Fibroblast of lung (primary cell): ENCODE results near the gene TBX3. TPM values are rescaled to one million over a fixed set of nuclear protein-coding genes. Genes with fewer than 3 reads are reported as not detected.

Source experiments
- DNase-seq, 2 donors: peaks; one replicate each; pipeline versions ENCODE4 v3.0.0 to v3.0.0-alpha.2; 2010; ENCODE audit warnings: low read depth in 2 of 2
- H2AFZ ChIP-seq: 2 replicates; pipeline ENCODE4 v1.5.1; 2012; ENCODE audit warnings: low read length, control low read depth, inconsistent platforms
- H3K27ac ChIP-seq: 2 replicates; pipeline ENCODE4 v1.5.1; 2011; ENCODE audit warnings: low read length, control low read depth; ENCODE audit not compliant: insufficient read depth
- H3K27me3 ChIP-seq: 2 replicates; pipeline ENCODE4 v1.5.1; 2011; ENCODE audit warnings: mild to moderate bottlenecking, low read length; ENCODE audit not compliant: control insufficient read depth, insufficient read depth
- H3K36me3 ChIP-seq: 2 replicates; pipeline ENCODE4 v1.5.1; 2011; ENCODE audit warnings: low read length; ENCODE audit not compliant: control insufficient read depth, insufficient read depth
- H3K4me1 ChIP-seq: 2 replicates; pipeline ENCODE4 v1.5.1; 2011; ENCODE audit warnings: low read length; ENCODE audit not compliant: control insufficient read depth, insufficient read depth; ENCODE audit errors: extremely low read depth
- H3K4me2 ChIP-seq: 2 replicates; pipeline ENCODE4 v1.5.1; 2011; ENCODE audit warnings: low read length, control low read depth; ENCODE audit not compliant: insufficient read depth; ENCODE audit errors: extremely low read depth
- H3K4me3 ChIP-seq, 4 experiments: fragments of 200-600 bp in 1 of 4; sonication (generic) in 1 of 4; replicated peaks in 1 of 4; 2 replicates each; pipeline ENCODE4 v1.5.1; 2011 to 2016; ENCODE audit warnings: low read length in 4 of 4, low read depth in 3 of 4, mild to moderate bottlenecking in 3 of 4, control low read depth in 2 of 4, inconsistent platforms in 1 of 4, mixed read lengths in 1 of 4; ENCODE audit not compliant: insufficient read depth in 1 of 4; ENCODE audit errors: control extremely low read depth in 1 of 4
- H3K79me2 ChIP-seq: 2 replicates; pipeline ENCODE4 v1.5.1; 2012; ENCODE audit warnings: mild to moderate bottlenecking, low read length, inconsistent platforms; ENCODE audit not compliant: control insufficient read depth, insufficient read depth
- H3K9ac ChIP-seq: 2 replicates; pipeline ENCODE4 v1.5.1; 2011; ENCODE audit warnings: mild to moderate bottlenecking, low read length, control low read depth; ENCODE audit not compliant: insufficient read depth
- H3K9me3 ChIP-seq: 2 replicates; pipeline ENCODE4 v1.5.1; 2012; ENCODE audit warnings: low read depth, low read length; ENCODE audit not compliant: control insufficient read depth, insufficient read depth
- H4K20me1 ChIP-seq: 2 replicates; pipeline ENCODE4 v1.5.1; 2011; ENCODE audit warnings: low read length; ENCODE audit not compliant: control insufficient read depth, insufficient read depth; ENCODE audit errors: extremely low read depth
- EZH2 ChIP-seq: IDR thresholded peaks from 2 replicates; pipeline ENCODE4 v1.5.1; 2012; ENCODE audit warnings: low read length, control low read depth, mild to moderate bottlenecking; ENCODE audit errors: missing control alignments
- polyA plus RNA-seq, 2 donors: library from polyadenylated mRNA; depleted of rRNA in 1 of 2; stranded (reverse) in 1 of 2; unstranded in 1 of 2; fragments of >200 nt; gene quantifications; 2 replicates each; pipeline ENCODE4 v1.2.1, GENCODE V29; 2011 to 2012; ENCODE audit warnings: missing spikeins in 1 of 2
- total RNA-seq: library from RNA; depleted of rRNA; stranded (reverse); fragments of >200 nt; gene quantifications from 2 replicates; pipeline ENCODE4 v1.2.1, GENCODE V29; 2014
- TF ChIP-seq, protein P1 (sequence below), 2 donors: IDR thresholded peaks in 1 of 2; conservative IDR thresholded peaks in 1 of 2; 1 replicate in 1 of 2; 2 replicates in 1 of 2; pipeline ENCODE4 v1.5.1; 2011 to 2012; ENCODE audit warnings: low read length in 2 of 2, control low read depth in 1 of 2, inconsistent platforms in 1 of 2, low read depth in 1 of 2, mild to moderate bottlenecking in 1 of 2

TBX3 gene
- total and polyA plus RNA-seq, 2 donors (not counting 1 experiment from before 2014, with no cell fraction given), result 19.9 to 66.4 TPM

GRCh38 chr12:114688256-114688845 lies 4.4 kb upstream of the TBX3 start:
- peaks cover 31% of the 10 kb centered on the region for H3K79me2 ChIP-seq
- peak overlapping the region in 1 of 4 experiments; percentile 32 for H3K4me3 ChIP-seq
- peaks cover 25% of the 10 kb centered on the region for H3K4me1 ChIP-seq
- no peaks in the 10 kb centered on the region for H3K27me3 ChIP-seq
- no peaks in the 10 kb centered on the region for H4K20me1 ChIP-seq
- H3K9me3 ChIP-seq, result no peaks in the 10 kb centered on the region
- TF ChIP-seq EZH2, result no peak
- TF ChIP-seq, protein P1, sequence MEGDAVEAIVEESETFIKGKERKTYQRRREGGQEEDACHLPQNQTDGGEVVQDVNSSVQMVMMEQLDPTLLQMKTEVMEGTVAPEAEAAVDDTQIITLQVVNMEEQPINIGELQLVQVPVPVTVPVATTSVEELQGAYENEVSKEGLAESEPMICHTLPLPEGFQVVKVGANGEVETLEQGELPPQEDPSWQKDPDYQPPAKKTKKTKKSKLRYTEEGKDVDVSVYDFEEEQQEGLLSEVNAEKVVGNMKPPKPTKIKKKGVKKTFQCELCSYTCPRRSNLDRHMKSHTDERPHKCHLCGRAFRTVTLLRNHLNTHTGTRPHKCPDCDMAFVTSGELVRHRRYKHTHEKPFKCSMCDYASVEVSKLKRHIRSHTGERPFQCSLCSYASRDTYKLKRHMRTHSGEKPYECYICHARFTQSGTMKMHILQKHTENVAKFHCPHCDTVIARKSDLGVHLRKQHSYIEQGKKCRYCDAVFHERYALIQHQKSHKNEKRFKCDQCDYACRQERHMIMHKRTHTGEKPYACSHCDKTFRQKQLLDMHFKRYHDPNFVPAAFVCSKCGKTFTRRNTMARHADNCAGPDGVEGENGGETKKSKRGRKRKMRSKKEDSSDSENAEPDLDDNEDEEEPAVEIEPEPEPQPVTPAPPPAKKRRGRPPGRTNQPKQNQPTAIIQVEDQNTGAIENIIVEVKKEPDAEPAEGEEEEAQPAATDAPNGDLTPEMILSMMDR (conservative IDR thresholded peaks at IDR 0.05 in 1 of 2, IDR thresholded peaks at IDR 0.05 in 1 of 2; ENCODE audit: low read depth in 1 of 2, low read length in 2 of 2), result no peak
- peak overlapping the region; percentile 44 for H3K4me2 ChIP-seq
- no peaks in the 10 kb centered on the region for H3K36me3 ChIP-seq
- H3K27ac ChIP-seq, result peak overlapping the region; percentile 38
- no peak for DNase-seq
- peak overlapping the region; percentile 1 for H2AFZ ChIP-seq
- H3K9ac ChIP-seq, result no peak overlapping the region

DNA sequence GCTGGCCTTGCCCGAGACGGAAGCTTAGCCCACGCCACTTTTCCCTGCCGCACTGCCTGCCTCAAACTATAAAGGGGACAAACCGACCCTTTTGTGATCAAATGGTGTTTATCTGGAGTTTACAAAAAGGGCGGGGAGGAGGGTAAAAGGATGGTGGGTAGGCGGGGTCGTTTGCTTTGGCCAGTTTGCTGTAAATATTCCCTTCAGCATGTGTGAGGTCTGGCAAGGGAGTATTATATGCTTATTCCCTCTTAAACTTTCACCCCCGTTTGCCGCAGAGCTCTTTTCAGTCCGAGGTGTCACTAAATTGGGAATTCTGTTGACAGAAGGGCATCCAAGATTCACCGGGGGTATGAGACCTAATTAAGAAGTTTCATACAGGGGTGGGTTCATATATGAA lies 3.8 kb upstream of the TBX3 start:
- no peak for TF ChIP-seq EZH2
- TF ChIP-seq, protein P1 (conservative IDR thresholded peaks at IDR 0.05 in 1 of 2, IDR thresholded peaks at IDR 0.05 in 1 of 2; ENCODE audit: low read depth in 1 of 2, low read length in 2 of 2), result no peak
- H3K9ac ChIP-seq, result no peak overlapping the region
- peak overlapping the region in 1 of 4 experiments; percentile 32 for H3K4me3 ChIP-seq
- H3K9me3 ChIP-seq, result no peaks in the 10 kb centered on the region
- no peaks in the 10 kb centered on the region for H3K36me3 ChIP-seq
- peak overlapping the region; percentile 4 for H2AFZ ChIP-seq
- peak overlapping the region; percentile 44 for H3K4me2 ChIP-seq
- H3K27ac ChIP-seq, result peak overlapping the region; percentile 38
- H4K20me1 ChIP-seq, result no peaks in the 10 kb centered on the region
- peak in 1 of 2 donors; percentile 63 for DNase-seq
- peaks cover 36% of the 10 kb centered on the region for H3K79me2 ChIP-seq
- H3K4me1 ChIP-seq, result peaks cover 25% of the 10 kb centered on the region
- no peaks in the 10 kb centered on the region for H3K27me3 ChIP-seq

GRCh38 chr12:114686773-114687500 lies 3.0 kb upstream of the TBX3 start:
- no peak for TF ChIP-seq EZH2
- TF ChIP-seq, protein P1 (conservative IDR thresholded peaks at IDR 0.05 in 1 of 2, IDR thresholded peaks at IDR 0.05 in 1 of 2; ENCODE audit: low read depth in 1 of 2, low read length in 2 of 2), result no peak
- Histone ChIP-seq H3K79me2 (peaks cover 44% of the 10 kb centered on the region), H3K36me3 (no peaks in the 10 kb centered on the region), H3K9ac (peak overlapping the region; percentile 8), H4K20me1 (no peaks in the 10 kb centered on the region), H3K9me3 (no peaks in the 10 kb centered on the region), H3K4me1 (peaks cover 25% of the 10 kb centered on the region), H3K27me3 (no peaks in the 10 kb centered on the region), H3K4me3 (peak overlapping the region; percentile 2 to 89 (median 6)), H3K27ac (peak overlapping the region; percentile 95), H2AFZ (peak overlapping the region; percentile 52), H3K4me2 (peak overlapping the region; percentile 76)
- DNase-seq, result no peak
